Glomerular visceral epithelial cell (primary cell): ENCODE results near the gene PXK.
"Not testable (repeated sequence)": the region's sequence is repeated elsewhere in the genome, so short reads cannot be mapped to it uniquely, and the experiment has no call there.

Experiments used
- DNase-seq: peaks from one replicate; pipeline ENCODE4 v3.0.0-alpha.2; 2016; ENCODE audit errors: extremely low spot score

PXK gene

DNA sequence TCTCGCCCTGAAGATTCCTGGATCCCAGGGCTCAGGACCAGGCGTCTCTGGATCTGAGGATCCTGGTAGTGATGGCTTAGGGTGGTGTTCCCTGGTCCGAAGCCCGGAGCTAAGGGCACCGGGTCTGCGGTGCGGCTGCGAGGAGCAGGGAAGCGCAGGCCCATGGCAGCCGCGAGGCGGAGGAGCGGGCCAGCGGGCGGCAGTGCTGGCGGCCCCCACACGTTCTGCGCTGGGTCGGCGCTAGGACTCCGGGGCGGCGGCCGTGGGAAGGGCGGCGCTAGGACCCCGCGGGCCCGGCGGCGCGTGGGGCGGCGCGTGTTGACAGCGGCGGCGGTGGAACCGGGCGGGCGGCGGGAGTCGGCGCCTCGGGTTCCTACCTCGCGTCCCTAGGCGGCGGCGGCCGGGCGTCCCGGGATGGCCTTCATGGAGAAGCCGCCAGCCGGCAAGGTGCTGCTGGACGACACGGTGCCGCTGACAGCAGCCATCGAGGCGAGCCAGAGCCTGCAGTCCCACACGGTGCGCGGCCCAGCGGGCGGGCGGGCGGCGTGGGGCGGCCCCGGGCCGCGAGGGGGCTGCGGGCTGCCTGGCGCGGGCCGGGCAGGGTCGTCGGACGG is at the start of gene PXK:
Gene PXK (plus strand): TSS at position 318 of the 614 bp plus-strand sequence. CDS start 97 bp downstream, at position 415.
- DNase-seq, result peak; percentile 74

DNA sequence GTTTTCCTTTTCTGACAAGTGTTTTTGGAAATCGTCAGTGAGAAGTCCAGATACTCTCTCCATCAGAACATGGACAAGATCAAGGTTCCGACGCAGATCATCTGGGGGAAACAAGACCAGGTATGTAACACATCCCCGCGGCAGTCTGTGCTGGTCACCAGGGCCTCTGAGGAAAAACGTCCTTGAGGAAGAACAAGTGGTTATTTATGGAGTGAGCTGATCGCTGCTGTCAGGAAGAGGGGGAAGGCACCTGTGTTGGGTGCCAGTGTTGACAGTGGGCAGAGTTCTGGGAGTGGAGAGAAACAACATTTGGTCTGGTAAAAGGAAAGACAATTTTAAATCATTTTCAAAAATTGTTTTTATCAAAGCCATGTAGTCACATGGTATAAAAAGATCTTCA is 47.4 kb upstream of the PXK start:
- no peak for DNase-seq

DNA sequence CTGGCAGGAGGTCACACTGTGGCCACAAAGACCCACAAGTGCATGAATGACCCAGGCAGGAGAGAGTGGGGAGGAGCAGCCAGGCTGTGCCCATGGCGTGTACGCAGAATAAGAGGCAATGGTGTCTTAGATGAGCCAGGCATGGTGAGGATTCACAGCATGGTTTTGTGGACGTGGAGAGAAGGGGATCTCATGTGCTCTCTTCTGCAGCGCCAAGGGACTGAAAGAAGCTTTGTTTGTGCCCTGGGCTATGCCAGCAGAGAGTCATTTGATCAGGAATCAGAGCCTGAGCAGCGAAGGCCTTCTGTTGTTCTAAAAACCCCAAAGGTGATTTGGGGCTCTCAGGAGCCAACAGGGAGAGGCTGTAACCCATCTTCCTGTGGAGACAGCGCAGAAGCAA is 45.3 kb upstream of the PXK start:
- no peak for DNase-seq

DNA sequence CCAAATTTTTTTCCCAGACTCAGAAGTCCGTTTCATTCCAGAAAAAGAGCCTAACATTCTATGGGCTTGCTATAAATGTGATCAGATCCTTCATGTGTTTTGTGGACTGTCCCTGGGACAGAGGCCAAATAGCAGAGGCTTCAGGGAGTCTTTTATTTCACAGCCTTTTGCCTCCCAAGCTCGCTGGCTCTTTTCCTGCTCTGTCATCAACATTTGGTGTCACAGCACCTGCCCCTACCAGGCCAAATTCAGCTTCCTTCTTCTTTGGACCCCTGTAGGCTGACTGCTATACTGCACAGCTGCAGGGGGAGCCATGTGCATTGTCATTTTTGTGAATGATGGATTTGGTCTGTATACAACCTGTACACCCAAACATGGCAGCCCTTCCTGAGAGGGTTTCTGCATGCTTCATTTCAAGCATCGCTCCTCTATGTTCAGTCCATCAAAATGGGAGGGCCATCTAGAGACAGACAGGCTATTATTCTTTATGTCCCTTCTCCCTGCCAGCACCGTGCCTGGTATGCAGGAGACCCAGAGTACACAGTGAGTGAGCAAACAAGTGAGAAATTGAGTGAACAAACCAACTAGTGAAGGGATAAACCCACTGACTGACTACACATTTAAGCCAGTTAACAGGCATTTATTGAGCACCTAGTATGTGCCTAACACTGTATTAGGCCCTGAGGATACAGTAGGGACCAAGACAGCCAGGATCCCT is 44.5 kb upstream of the PXK start:
- DNase-seq, result no peak

DNA sequence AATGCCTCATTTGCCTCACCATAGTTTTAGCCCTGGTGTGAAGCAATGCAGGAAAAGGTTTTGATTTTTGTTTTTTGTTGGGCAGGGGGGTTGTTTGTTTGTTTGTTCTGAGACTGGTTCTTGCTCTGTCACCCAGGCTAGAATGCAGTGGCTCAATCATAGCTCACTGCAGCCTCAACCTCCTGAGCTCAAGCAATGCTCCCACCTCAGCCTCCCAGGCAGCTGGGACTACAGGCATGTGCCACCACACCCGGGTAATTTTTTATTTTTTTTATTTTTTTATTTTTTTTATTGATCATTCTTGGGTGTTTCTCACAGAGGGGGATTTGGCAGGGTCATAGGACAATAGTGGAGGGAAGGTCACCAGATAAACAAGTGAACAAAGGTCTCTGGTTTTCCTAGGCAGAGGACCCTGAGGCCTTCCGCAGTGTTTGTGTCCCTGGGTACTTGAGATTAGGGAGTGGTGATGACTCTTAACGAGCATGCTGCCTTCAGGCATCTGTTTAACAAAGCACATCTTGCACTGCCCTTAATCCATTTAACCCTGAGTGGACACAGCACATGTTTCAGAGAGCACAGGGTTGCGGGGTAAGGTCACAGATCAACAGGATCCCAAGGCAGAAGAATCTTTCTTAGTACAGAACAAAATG is 43.6 kb upstream of the PXK start:
- DNase-seq, result not testable (repeated sequence)

DNA sequence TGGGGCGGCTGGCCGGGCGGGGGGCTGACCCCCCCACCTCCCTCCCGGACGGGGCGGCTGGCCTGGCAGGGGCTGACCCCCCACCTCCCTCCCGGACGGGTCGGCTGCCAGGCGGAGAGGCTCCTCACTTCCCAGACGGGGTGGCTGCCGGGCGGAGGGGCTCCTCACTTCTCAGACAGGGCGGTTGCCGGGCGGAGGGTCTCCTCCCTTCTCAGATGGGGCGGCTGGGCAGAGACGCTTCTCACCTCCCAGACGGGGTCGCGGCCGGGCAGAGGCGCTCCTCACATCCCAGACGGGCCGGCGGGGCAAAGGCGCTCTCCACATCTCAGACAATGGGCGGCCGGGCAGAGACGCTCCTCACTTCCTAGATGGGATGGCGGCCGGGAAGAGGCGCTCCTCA is 42.2 kb upstream of the PXK start:
- DNase-seq, result not testable (repeated sequence)

DNA sequence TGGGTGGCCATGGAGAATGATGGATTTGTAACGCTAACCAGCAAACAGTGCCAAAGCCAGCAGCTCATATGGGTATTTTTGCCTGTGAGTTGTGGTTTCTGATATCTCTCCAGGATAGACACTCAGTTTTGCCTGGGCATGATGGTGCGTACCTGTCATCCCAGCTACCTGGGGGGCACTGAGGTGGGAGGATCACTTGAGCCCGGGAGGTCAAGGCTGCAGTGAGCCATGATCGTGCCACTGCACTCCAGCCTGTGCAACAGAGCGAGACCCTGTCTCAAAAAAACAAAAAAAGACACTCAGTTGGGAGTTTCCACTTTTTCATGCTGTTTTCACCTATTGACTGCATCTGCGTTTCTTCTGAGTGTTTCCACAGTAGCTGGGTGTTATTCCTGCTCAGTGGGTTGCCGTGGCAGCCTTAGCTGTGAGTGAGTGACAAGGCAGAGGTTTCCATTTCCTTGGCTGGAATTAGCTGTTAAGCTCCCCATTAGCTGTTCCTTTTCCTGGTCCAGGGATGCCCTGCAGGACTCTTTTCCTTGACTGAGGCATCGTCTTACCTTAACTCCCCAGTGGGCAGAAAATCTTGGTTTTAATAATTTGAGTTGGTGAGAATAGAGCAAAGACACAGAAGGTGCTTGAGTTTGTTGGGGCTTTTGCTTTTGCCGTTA is 40.9 kb upstream of the PXK start:
- no peak for DNase-seq

DNA sequence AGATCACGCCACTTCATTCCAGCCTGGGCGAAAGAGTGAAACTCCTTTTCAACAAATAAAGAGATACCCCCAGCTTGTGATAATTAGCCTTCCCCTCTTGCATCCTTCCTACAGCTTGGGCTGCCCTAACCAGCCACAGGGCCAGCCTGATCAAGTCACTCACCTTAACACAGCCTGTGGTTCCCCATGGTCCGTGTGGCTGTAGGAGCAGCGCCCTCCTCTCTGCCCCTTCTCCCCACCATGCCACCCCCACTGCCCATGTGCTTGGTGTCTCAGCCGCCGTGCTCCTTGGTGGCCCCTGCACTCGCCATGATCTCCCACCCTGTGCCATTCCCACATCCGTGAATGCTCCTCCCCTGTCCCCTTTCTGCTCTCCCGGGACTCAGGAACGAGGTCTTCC is 39.8 kb upstream of the PXK start:
- no peak for DNase-seq

DNA sequence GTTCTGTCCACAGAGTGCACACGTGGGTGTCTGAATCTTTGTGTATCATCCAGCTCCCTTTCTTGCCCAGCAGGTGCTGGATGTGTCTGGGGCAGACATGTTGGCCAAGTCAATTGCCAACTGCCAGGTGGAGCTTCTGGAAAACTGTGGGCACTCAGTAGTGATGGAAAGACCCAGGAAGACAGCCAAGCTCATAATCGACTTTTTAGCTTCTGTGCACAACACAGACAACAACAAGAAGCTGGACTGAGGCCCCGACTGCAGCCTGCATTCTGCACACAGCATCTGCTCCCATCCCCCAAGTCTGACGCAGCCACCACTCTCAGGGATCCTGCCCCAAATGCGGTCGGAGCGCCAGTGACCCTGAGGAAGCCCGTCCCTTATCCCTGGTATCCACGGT is 39.2 kb upstream of the PXK start:
- DNase-seq, result no peak

DNA sequence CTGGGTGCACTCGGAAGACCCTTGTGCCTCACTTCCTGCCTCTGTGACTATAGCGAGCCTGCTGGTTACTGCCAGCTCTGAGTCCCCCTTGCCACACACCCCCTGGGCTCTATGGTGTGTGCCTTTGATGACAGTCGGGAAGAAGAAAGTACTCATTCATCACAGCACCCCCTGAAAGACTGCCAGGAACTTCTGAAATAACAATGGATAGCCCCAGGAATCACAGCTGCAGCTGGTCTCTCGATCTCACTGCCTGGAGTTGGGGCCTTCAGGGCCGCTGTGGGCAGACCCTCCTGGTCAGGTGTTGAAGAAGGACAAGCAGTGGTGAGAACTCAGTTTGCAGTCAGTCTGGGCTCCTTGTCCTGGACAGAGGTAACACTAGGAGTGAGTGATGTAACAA is 36.4 kb upstream of the PXK start:
- no peak for DNase-seq

DNA sequence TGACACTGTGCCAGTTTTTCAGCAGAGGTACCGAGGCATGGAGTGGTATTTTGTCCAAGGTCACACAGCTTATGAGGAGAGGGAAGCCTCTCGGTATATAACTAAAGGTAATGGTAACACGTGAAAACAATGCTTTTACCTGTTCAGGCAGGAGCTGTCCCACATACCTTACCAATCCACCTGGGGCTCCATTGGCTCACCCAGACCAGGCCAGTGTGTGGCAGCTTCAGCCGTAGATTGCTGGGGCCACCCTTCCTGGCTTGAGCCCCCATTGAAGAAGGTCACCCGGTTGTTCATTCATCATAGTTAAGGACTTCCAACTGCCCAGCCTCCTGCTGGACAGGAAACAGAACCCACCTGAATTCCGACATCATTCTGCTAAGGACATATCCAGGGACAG is 35.8 kb upstream of the PXK start:
- DNase-seq, result no peak

DNA sequence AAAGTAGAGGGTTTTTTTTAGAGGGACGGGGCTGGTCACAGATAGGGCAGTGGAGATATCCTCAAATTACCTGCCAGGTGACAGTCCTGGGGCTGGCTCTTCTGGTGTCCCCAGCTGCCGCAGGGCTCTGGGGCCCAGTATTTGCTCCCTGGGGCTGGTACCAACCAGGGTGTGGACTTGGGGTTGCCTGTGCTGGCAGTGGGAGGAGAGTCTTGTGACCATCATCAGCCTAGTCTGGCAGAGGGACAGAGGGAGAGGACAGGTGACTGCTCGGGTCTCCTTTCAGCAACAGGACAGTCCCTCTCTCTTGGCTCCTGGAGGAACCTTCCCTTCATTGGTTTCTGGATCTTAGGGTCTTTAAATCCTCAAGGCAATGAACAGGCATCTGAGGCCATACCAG is 34.5 kb upstream of the PXK start:
- no peak for DNase-seq

DNA sequence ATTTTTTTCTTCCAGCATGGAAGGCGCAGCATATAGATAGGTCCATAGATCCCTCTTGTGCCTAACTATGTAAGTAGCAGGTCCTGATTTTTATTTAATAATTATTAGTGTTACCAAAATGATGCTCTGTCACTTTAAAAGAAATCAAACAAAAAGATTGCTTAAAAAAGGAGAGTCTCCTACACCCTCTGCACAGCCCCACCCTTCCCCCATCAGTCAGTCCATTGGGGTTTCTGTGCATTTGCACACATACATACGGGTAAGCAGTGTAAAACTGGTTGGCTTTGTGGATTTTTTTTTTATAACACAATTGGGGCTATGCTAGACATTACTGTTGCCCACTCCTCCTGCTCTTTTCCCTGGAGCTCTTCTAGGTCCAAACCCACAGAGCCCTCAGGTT is 33.6 kb upstream of the PXK start:
- no peak for DNase-seq

DNA sequence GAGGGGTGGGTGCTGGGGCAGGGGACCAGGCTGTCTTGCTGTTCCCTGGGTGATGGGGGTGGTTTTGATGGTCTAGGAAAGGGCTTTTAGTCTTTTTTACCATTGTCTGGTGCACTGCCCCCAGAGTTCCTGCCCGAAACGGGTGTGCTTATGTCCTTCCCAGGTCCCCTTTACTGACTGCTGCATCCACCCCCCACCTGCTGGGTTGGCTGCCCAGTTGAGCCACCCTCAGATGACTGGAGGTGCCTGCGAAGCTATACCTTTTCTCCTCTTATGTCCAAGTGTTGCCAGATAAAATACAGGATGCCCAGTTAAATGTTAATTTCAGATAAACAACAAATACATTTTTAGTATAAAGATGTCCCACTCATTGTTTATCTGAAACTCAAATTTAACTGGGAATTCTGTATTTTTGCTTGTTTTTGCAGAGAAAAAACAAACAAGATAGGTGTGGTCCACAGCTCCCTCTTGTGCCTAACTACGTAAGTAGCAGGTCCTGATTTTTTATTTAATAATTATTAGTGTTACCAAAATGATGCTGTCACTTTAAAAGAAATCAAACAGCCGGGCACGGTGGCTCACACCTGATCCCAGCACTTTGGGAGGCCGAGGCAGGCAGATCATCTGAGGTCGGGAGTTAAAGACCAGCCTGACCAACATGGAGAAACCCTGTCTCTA is 32.7 kb upstream of the PXK start:
- DNase-seq, result peak; percentile 41

DNA sequence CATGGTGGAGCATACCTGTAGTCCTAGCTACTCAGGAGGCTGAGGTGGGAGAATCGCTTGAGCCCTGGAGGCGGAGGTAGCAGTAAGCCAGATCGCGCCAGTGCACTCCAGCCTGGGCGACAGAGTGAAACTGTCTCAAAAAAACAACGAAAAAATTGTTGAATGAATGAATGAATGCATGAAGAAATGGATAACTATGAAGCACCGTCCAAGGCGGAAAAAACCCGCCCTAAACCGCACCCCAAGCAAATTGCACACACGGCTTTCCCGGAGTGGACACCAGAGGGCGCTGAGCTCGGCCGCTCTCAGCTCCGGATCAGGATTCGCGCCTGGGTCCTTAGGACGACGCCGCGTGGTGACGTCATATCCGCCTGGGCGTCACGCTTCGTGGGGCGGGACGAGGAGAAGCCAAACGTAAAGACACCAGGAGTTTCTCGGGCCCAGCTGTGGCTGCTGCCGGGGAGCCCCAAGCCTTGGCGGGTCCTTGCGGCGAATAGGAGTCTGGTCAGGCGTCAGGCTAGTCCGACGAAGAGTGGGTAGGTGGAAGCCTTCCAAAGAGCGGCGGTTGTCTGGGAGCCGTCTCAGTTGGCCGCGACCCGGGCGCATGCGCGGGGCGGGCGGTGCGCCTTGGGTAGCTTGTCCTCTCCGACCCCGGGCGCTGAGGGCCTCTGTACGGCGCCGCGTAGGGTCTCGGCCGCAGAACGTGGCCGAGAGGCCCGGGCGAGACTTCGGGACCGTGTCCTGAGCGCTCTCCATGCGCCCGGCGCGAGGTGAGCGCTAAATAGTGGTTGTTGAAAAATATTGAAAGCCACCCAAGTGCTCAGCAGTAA is 26.6 kb upstream of the PXK start, which contains the start of the genes HTD2 and RPP14:
Gene HTD2 (plus strand): TSS at position 639 of the 830 bp plus-strand sequence. CDS start 11,094 bp downstream, outside the sequence.
Gene RPP14 (plus strand): TSS at position 364 of the 830 bp plus-strand sequence. CDS start 4,085 bp downstream, outside the sequence.
- DNase-seq, result peak; percentile 96

DNA sequence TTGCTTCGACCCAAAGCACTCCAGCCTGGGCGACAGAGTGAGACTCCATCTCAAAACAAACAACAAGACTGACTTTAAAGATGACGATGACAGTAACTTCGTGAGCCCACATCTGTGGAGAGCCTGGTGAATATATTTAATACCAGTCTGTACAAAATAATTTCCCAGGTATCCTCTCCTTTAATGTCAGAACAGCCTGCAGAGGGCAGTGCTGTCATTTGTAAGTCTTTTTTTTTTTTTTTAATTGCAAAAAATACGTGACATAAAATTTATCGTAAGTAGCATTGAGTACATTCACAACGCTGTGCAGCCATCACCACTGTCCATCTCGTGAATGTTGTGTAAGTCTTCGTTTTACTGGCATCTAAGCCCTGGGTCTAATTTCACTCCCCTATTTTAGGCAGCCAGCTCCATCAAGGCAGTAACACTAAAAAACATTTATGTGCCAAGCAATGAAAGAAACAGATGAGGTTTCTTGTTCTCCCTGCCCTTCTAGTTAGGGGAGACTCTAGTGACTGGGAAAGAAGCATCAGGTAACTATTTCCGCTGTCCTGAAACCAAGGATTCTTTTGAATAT is 25.0 kb upstream of the PXK start:
- peak; percentile 60 for DNase-seq

DNA sequence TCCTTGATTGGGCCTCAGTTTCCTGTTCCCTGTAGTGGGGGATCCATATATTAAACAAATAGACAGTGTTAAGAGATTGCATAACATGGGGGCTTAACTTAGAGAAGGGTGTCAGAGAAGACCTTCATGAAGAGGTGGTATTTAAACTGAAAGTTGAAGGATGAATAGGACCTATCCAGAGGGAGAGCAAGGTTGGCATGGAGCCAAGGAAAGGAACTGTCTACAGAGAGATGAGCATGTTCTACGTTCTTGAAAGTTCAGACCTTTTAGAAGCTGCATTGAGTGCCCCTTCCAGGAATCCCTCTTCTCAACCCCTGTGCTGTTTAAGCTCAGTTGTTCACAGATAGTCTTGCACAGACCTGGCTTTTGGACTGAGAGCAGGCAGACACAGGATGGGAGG is 24.0 kb upstream of the PXK start:
- no peak for DNase-seq

DNA sequence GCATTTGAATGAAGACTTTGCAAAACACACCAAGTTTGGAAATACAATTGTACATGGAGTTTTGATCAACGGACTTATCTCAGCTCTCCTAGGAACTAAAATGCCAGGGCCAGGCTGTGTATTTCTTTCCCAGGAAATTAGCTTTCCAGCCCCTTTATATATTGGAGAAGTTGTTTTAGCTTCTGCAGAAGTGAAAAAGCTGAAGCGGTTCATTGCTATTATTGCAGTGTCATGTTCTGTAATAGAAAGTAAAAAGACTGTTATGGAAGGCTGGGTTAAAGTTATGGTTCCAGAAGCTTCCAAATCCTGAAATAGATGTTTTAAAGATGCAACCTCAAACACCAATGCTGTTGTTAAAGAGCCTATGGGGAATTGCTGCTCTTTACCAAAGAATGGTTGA is 14.9 kb upstream of the PXK start:
- DNase-seq, result no peak

DNA sequence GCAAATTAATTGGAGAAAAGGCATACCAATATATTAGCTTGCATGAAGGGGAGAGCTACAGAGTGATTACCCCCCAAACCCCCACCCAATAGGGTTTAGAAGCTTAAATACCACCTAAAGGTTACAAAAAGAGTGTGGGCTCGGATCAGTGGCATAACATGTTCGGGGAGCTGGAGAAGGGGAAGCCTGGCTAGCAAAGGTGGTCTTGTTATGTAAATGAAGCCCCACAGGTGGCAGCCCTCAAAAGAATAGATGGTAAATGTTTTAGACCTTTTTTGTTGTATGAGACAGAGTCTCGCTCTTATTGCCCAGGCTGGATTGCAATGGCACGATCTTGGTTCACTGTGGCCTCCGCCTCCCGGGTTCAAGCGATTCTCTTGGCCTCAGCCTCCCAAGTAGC is 10.9 kb upstream of the PXK start:
- no peak for DNase-seq

DNA sequence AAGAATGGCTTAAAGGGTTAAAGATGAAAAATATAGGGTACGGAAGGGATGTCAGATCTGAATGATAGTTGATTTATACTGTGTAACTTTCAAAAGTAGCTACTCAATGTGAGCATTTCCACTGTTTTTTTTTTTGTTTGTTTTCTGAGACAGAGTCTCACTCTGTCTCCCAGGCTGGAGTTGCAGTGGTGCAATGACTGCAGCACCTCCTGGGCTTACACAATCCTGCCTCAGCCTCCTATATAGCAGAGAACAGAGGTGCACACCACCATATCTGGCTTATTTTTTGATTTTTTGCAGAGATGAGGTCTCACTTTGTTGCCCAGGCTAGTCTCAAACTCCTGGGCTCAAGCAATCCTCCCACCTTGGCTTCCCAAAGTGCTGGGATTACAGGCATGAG is 9.9 kb upstream of the PXK start:
- DNase-seq, result no peak
